HCT116 (cell line): ENCODE results near the gene TRERF1. TPM values are rescaled to one million over a fixed set of nuclear protein-coding genes. Genes with fewer than 3 reads are reported as not detected.

Experiments
- ATAC-seq: fragments of 200-7000 bp; cut with Tn5 transposase; 2 replicates; pipeline ENCODE4 v1.9.1; 2020; ENCODE audit warnings: mild to moderate bottlenecking, moderate library complexity
- BruUV-seq: library from RNA; stranded (reverse); fragments of 400-500 nt; replicated peaks from 2 replicates; lab custom pipeline; 2021; lab: Mats Ljungman, UMichigan
- CTCF ChIA-PET: fragments of 300-600 bp; sonication (Branson Sonifier 250); formaldehyde crosslinking; loops from one replicate; lab custom pipeline; 2021; ENCODE audit warnings: antibody characterized with exemption; lab: Charles Lee
- POLR2A ChIA-PET: fragments of 300-600, 350-600 bp; sonication (Branson Sonifier 250); formaldehyde crosslinking; loops from one replicate; lab custom pipeline; 2021; ENCODE audit warnings: antibody characterized with exemption; lab: Charles Lee
- RAD21 ChIA-PET, 2 experiments: fragments of 300-600 bp; sonication (Branson Sonifier 250); formaldehyde crosslinking; loops; one replicate each; lab custom pipeline; 2023; ENCODE audit warnings: low total read pairs in 2 of 2; ENCODE audit not compliant: uncharacterized antibody in 2 of 2, unreplicated experiment in 2 of 2, low non-redundant PET in 1 of 2; lab: Charles Lee
- DNase-seq: peaks from one replicate; pipeline ENCODE4 v3.0.0-alpha.2; 2010; ENCODE audit warnings: low read depth, low spot score
- H2AFZ ChIP-seq: fragments of 200-600 bp; shearing (Covaris generic), sonication (generic); 2 replicates; pipeline ENCODE4 v1.6.1; 2017; ENCODE audit warnings: low read depth, mixed run types, mixed read lengths, antibody characterized with exemption, low read length; ENCODE audit not compliant: poor library complexity, severe bottlenecking
- H3K27ac ChIP-seq: 2 replicates; pipeline ENCODE4 v1.5.1; 2012; ENCODE audit warnings: low read depth, low read length
- H3K27me3 ChIP-seq: fragments of 200-600 bp; sonication (generic); 2 replicates; pipeline ENCODE4 v1.6.1; 2016; ENCODE audit warnings: mixed run types, low read length, mixed read lengths; ENCODE audit not compliant: insufficient read depth
- H3K36me3 ChIP-seq, 2 experiments: fragments of 200-500 bp in 1 of 2; fragments of 200-600 bp in 1 of 2; sonication (Bioruptor generic) in 1 of 2; sonication (generic) in 1 of 2; 2 replicates each; pipeline versions ENCODE4 v1.5.1 to v1.6.1; 2014 to 2016; ENCODE audit warnings: low read length in 2 of 2, inconsistent platforms in 1 of 2, mixed read lengths in 1 of 2, mixed run types in 1 of 2; ENCODE audit not compliant: insufficient read depth in 2 of 2, control insufficient read depth in 1 of 2
- H3K4me1 ChIP-seq, 2 experiments: fragments of 200-600 bp in 1 of 2; sonication (generic) in 1 of 2; 2 replicates each; pipeline versions ENCODE4 v1.5.1 to v1.6.1; 2012 to 2017; ENCODE audit warnings: low read length in 2 of 2, inconsistent platforms in 1 of 2, mild to moderate bottlenecking in 1 of 2, mixed read lengths in 1 of 2, mixed run types in 1 of 2, moderate library complexity in 1 of 2; ENCODE audit not compliant: insufficient read depth in 2 of 2, control insufficient read depth in 1 of 2
- H3K4me2 ChIP-seq: fragments of 200-600 bp; sonication (generic); 2 replicates; pipeline ENCODE4 v1.6.1; 2017; ENCODE audit warnings: mixed run types, low read length, mixed read lengths
- H3K4me3 ChIP-seq, 2 experiments: fragments of 200-600 bp in 1 of 2; sonication (generic) in 1 of 2; replicated peaks in 1 of 2; 2 replicates each; pipeline ENCODE4 v1.5.1; 2011 to 2016; ENCODE audit warnings: low read length in 2 of 2, control low read depth in 1 of 2, low read depth in 1 of 2, mild to moderate bottlenecking in 1 of 2, mixed read lengths in 1 of 2, mixed run types in 1 of 2
- H3K79me2 ChIP-seq: fragments of 200-600 bp; sonication (generic); 2 replicates; pipeline ENCODE4 v1.6.1; 2017; ENCODE audit warnings: mild to moderate bottlenecking, mixed run types, low read length, moderate library complexity, mixed read lengths; ENCODE audit not compliant: insufficient read depth
- H3K9ac ChIP-seq: fragments of 200-600 bp; sonication (generic); 2 replicates; pipeline ENCODE4 v1.6.1; 2016; ENCODE audit warnings: low read length, mixed read lengths
- H3K9me2 ChIP-seq: fragments of 200-600 bp; sonication (generic), shearing (Covaris generic); 2 replicates; pipeline ENCODE4 v1.6.1; 2017; ENCODE audit warnings: mixed run types, mild to moderate bottlenecking, moderate library complexity; ENCODE audit not compliant: insufficient read depth
- H3K9me3 ChIP-seq, 2 experiments: fragments of 200-500 bp in 1 of 2; fragments of 200-600 bp in 1 of 2; sonication (Bioruptor generic) in 1 of 2; sonication (generic) in 1 of 2; 2 replicates each; pipeline ENCODE4 v1.6.1; 2014 to 2017; ENCODE audit warnings: low read length in 2 of 2, mixed read lengths in 2 of 2, inconsistent platforms in 1 of 2, low read depth in 1 of 2, mild to moderate bottlenecking in 1 of 2, mixed run types in 1 of 2, moderate library complexity in 1 of 2; ENCODE audit not compliant: control insufficient read depth in 1 of 2, insufficient read depth in 1 of 2
- H4K20me1 ChIP-seq: fragments of 200-600 bp; sonication (generic), shearing (Covaris generic); 2 replicates; pipeline ENCODE4 v1.6.1; 2017; ENCODE audit warnings: mixed run types, mild to moderate bottlenecking, moderate library complexity; ENCODE audit not compliant: insufficient read depth
- JUND ChIP-seq: IDR thresholded peaks from 2 replicates; pipeline ENCODE4 v1.6.1; 2012
- intact Hi-C: fragments of 100-400 bp; cut with micrococcal nuclease; formaldehyde crosslinking; loops from 2 replicates; pipeline ENCODE4 v1.10.0; 2022
- total RNA-seq: library from RNA; stranded (reverse); gene quantifications from one replicate; pipeline ENCODE4 v1.2.1, GENCODE V29; 2021; ENCODE audit not compliant: unreplicated experiment
- TF ChIP-seq, protein P1 (sequence below): IDR thresholded peaks from 2 replicates; pipeline ENCODE4 v1.6.1; 2012

TRERF1 gene
- total RNA-seq, 1 experiment from 2014 or later: 12.4 TPM

GRCh38 chr6:42443312-42444060 is 8.2 kb downstream of the TRERF1 start:
- H3K4me2 ChIP-seq: no peak overlapping the region
- no peaks in the 10 kb centered on the region for H3K36me3 ChIP-seq
- no peak overlapping the region for H3K4me3 ChIP-seq
- DNase-seq (no peak), ATAC-seq (no peak)
- no peaks in the 10 kb centered on the region for H3K9me3 ChIP-seq
- TF ChIP-seq, protein P1, sequence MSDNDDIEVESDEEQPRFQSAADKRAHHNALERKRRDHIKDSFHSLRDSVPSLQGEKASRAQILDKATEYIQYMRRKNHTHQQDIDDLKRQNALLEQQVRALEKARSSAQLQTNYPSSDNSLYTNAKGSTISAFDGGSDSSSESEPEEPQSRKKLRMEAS: no peak
- H3K27me3 ChIP-seq: no peaks in the 10 kb centered on the region
- H3K9me2 ChIP-seq: no peaks in the 10 kb centered on the region
- H3K4me1 ChIP-seq: no peaks in the 10 kb centered on the region
- H3K9ac ChIP-seq: no peak overlapping the region
- BruUV-seq: no TSS peak
- H3K27ac ChIP-seq: no peak overlapping the region
- RAD21 ChIA-PET: no interaction called here
- H3K79me2 ChIP-seq: no peaks in the 10 kb centered on the region; the same call in 1 of the 2 replicates
- H2AFZ ChIP-seq: no peak overlapping the region
- POLR2A ChIA-PET: interaction anchor here (1.8 kb wide), 1 partner anchor 9 kb away, joined by 11 read pairs; the partner anchor contains the start of gene TRERF1
- CTCF ChIA-PET: no interaction called here
- no peaks in the 10 kb centered on the region for H4K20me1 ChIP-seq
- intact Hi-C loops: no loop called here

DNA sequence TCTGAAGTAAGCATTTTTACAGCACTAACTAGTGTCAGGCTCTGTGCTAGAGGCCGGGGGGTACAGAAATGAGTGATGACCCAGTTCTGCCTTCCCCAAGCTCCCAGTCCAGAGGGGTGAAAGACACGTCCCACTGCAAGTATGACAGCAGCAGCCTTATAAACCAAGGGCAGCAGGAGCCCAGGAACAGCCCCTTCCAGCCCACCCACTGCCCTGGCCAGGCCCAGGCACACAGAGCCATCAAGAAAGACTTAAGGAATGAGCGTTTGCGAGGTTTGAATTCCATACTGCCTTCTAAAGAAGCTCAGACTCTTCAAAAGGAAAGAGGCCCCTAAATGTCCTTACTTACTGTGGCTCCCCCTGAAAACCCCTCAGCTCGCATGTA is 10.0 kb downstream of the TRERF1 start:
- no peak for DNase-seq
- ChIA-PET RAD21 (no interaction called here), CTCF (no interaction called here), POLR2A (interaction anchor here (1.8 kb wide), 1 partner anchor 10 kb away, joined by 11 read pairs; the partner anchor contains the start of gene TRERF1)
- H3K4me1 ChIP-seq: no peaks in the 10 kb centered on the region
- no peaks in the 10 kb centered on the region for H3K36me3 ChIP-seq
- H3K27me3 ChIP-seq: no peaks in the 10 kb centered on the region
- BruUV-seq: no TSS peak
- no peak overlapping the region for H3K27ac ChIP-seq
- no peaks in the 10 kb centered on the region for H3K9me3 ChIP-seq
- H3K9me2 ChIP-seq: no peaks in the 10 kb centered on the region
- intact Hi-C loops: no loop called here
- no peak overlapping the region for H3K4me3 ChIP-seq
- H4K20me1 ChIP-seq: no peaks in the 10 kb centered on the region
- H2AFZ ChIP-seq: no peak overlapping the region
- H3K9ac ChIP-seq: no peak overlapping the region
- ATAC-seq: no peak
- H3K4me2 ChIP-seq: no peak overlapping the region
- no peak for TF ChIP-seq JUND
- H3K79me2 ChIP-seq: no peaks in the 10 kb centered on the region
